Transverse colon (tissue), 4 donors: Measurements from ENCODE around the gene KRCC1.

Source experiments
- POLR2AphosphoS5 ChIP-seq, 3 donors: sonication (generic); formaldehyde crosslinking; IDR thresholded peaks; one replicate each; pipeline ENCODE4 v1.6.1; 2016; ENCODE audit warnings: antibody characterized with exemption in 3 of 3
- TF ChIP-seq, protein P1 (sequence below), 5 experiments: fragments of 200-600 bp in 3 of 5; fragments of 450-650 bp in 2 of 5; sonication (generic) in 3 of 5; IDR thresholded peaks; 1 replicate in 2 of 5; 2 replicates in 3 of 5; pipeline ENCODE4 v1.5.1; 2016 to 2017; ENCODE audit warnings: antibody characterized with exemption in 5 of 5, inconsistent platforms in 3 of 5, mild to moderate bottlenecking in 2 of 5, moderate library complexity in 1 of 5

DNA sequence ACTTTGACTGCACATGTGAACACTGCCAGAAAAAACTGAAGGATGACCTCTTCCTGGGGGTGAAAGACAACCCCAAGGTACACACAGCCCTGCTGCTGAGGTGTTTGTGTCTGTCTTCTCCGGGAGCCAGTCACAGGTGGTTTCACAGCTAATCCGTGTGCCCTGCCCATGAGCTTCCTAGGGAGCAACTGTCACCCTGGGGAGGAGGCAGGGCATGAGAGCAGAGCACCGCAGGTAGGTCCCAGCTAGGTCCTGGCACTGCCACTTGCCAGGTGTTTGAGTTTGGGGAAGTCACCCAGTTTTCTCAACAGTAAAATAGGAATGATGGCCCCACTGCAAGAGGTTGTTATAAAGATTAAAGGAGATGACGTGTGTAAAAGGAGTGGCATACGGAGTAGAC lies 41.1 kb upstream of the KRCC1 start:
- TF ChIP-seq POLR2AphosphoS5 (IDR thresholded peaks at IDR 0.05): no peak
- TF ChIP-seq, protein P1, sequence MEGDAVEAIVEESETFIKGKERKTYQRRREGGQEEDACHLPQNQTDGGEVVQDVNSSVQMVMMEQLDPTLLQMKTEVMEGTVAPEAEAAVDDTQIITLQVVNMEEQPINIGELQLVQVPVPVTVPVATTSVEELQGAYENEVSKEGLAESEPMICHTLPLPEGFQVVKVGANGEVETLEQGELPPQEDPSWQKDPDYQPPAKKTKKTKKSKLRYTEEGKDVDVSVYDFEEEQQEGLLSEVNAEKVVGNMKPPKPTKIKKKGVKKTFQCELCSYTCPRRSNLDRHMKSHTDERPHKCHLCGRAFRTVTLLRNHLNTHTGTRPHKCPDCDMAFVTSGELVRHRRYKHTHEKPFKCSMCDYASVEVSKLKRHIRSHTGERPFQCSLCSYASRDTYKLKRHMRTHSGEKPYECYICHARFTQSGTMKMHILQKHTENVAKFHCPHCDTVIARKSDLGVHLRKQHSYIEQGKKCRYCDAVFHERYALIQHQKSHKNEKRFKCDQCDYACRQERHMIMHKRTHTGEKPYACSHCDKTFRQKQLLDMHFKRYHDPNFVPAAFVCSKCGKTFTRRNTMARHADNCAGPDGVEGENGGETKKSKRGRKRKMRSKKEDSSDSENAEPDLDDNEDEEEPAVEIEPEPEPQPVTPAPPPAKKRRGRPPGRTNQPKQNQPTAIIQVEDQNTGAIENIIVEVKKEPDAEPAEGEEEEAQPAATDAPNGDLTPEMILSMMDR (IDR thresholded peaks at IDR 0.05): no peak
